Kidney (tissue), 14 donors: ENCODE results near the gene MREG. TPM values are rescaled to one million over a fixed set of nuclear protein-coding genes. Genes with fewer than 3 reads are reported as not detected.
A peak's percentile ranks its signal among the peaks of the same experiment; 100 is the strongest.

Experiments used
- DNase-seq, 5 donors: peaks; one replicate each; pipeline ENCODE4 v3.0.0-alpha.2; 2013 to 2020
- FAIRE-seq: peaks from 2 replicates; lab custom pipeline; 2012; peaks lifted over from hg19 to GRCh38; lab: Jason Lieb, UNC
- H3K27ac ChIP-seq, 2 donors: one replicate each; pipeline ENCODE4 v1.7.0; 2013; ENCODE audit warnings: low read depth in 2 of 2, low read length in 2 of 2, inconsistent platforms in 1 of 2
- H3K27me3 ChIP-seq: one replicate; pipeline ENCODE4 v1.7.1; 2013; ENCODE audit warnings: low read length, inconsistent platforms; ENCODE audit not compliant: control insufficient read depth, insufficient read depth
- H3K36me3 ChIP-seq, 3 donors: one replicate each; pipeline versions ENCODE4 v1.7.0 to v1.7.1; 2013; ENCODE audit warnings: low read length in 3 of 3, control low read depth in 1 of 3, inconsistent platforms in 1 of 3; ENCODE audit not compliant: insufficient read depth in 3 of 3, control insufficient read depth in 2 of 3
- H3K4me1 ChIP-seq, 3 donors: one replicate each; pipeline versions ENCODE4 v1.7.0 to v1.7.1; 2013; ENCODE audit warnings: low read length in 3 of 3, inconsistent platforms in 1 of 3, low read depth in 1 of 3; ENCODE audit not compliant: control insufficient read depth in 2 of 3, insufficient read depth in 2 of 3
- H3K4me3 ChIP-seq, 3 donors: one replicate each; pipeline versions ENCODE4 v1.7.0 to v1.8.1; 2013; ENCODE audit warnings: low read length in 3 of 3, control low read depth in 1 of 3, inconsistent platforms in 1 of 3
- H3K9ac ChIP-seq, 3 donors: one replicate each; pipeline versions ENCODE4 v1.7.0 to v1.7.1; 2013; ENCODE audit warnings: low read length in 3 of 3, control low read depth in 1 of 3, inconsistent platforms in 1 of 3
- H3K9me3 ChIP-seq, 3 donors: one replicate each; pipeline versions ENCODE4 v1.7.0 to v1.7.1; 2013; ENCODE audit warnings: low read length in 3 of 3, control low read depth in 1 of 3, inconsistent platforms in 1 of 3; ENCODE audit not compliant: control insufficient read depth in 2 of 3, insufficient read depth in 1 of 3
- intact Hi-C: fragments of 100-400 bp; cut with DNase I; formaldehyde crosslinking; loops from one replicate; pipeline ENCODE4 v1.11.1; 2022
- polyA plus RNA-seq: library from polyadenylated mRNA; stranded (reverse); fragments of 350-450 nt; fragmentation: Illumina TruSeq; extraction: RNeasy Lipid Tissue Mini Kit (QIAGEN cat#74804); gene quantifications from one replicate; pipeline ENCODE4 v1.2.3, GENCODE V29; 2014; ENCODE audit warnings: low read depth, low replicate concordance; ENCODE audit not compliant: insufficient read depth
- total RNA-seq: library from RNA; stranded (reverse); fragmentation: NEBNext Ultra II Directional; extraction: Animal tissue kit (Norgen Biotek cat#: 25700); gene quantifications from one replicate; pipeline ENCODE4 v1.2.1, GENCODE V29; 2021
- TF ChIP-seq, protein P1 (sequence below): IDR thresholded peaks from 3 replicates; pipeline ENCODE4 v1.5.1; 2012; ENCODE audit warnings: mild to moderate bottlenecking, moderate library complexity, borderline replicate concordance; ENCODE audit not compliant: insufficient read depth; ENCODE audit errors: extremely low read depth
- donor health status: control.
- donor health status: control.
- donor health status: control.
- donor health status: control.
- donor health status: control.
- donor health status: DM: yes; HTN: yes; CAD: no.
- donor health status: Normal renal cell carcinoma (clear cell type).

Gene MREG
- total and polyA plus RNA-seq, 2 donors from 2014 or later = 3.6 to 16.7 TPM

- no peak for DNase-seq
- H3K36me3 ChIP-seq = peaks cover 0 to 3% (median 0%) of the 10 kb centered on the region in 3 donors
- no peaks in the 10 kb centered on the region for H3K9me3 ChIP-seq
- H3K27ac ChIP-seq = no peak overlapping the region
- H3K4me1 ChIP-seq = no peaks in the 10 kb centered on the region
- H3K4me3 ChIP-seq = no peak overlapping the region
- no peak for FAIRE-seq
- intact Hi-C loops = no loop called here
- no peaks in the 10 kb centered on the region for H3K27me3 ChIP-seq
- TF ChIP-seq, protein P1, sequence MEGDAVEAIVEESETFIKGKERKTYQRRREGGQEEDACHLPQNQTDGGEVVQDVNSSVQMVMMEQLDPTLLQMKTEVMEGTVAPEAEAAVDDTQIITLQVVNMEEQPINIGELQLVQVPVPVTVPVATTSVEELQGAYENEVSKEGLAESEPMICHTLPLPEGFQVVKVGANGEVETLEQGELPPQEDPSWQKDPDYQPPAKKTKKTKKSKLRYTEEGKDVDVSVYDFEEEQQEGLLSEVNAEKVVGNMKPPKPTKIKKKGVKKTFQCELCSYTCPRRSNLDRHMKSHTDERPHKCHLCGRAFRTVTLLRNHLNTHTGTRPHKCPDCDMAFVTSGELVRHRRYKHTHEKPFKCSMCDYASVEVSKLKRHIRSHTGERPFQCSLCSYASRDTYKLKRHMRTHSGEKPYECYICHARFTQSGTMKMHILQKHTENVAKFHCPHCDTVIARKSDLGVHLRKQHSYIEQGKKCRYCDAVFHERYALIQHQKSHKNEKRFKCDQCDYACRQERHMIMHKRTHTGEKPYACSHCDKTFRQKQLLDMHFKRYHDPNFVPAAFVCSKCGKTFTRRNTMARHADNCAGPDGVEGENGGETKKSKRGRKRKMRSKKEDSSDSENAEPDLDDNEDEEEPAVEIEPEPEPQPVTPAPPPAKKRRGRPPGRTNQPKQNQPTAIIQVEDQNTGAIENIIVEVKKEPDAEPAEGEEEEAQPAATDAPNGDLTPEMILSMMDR = no peak
- no peak overlapping the region for H3K9ac ChIP-seq
Observed at GRCh38 chr2:215951558-215951957, 61.8 kb downstream of the MREG start.

DNA sequence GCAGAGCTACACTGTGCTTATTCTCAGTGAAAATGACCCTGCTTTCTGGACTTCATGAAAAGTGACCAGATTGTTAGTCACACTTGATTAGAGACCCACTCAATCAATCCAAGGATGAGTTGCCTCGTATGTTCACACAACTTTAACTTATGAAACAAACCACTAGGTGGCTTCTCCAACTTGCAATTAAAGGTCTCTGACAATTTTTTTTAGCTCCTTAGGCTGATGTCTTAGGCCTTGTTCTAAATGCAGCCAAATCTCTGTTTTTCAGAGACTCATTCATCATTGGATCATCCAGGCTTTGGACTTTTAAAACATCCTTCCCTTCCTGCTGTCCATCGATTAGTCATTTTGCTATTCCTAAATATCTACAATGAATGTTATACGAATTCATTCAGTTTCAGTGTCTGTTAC lies 63.4 kb downstream of the MREG start:
- intact Hi-C loops = no loop called here
- Histone ChIP-seq H3K27me3 (no peaks in the 10 kb centered on the region), H3K4me1 (no peaks in the 10 kb centered on the region), H3K9me3 (no peaks in the 10 kb centered on the region), H3K36me3 (peaks cover 0 to 12% (median 0%) of the 10 kb centered on the region in 3 donors), H3K27ac (no peak overlapping the region), H3K4me3 (no peak overlapping the region), H3K9ac (no peak overlapping the region)
- TF ChIP-seq, protein P1 = peak; percentile 34
- DNase-seq (peak in 2 of 5 donors; percentile 35 to 62), FAIRE-seq (peak; percentile 73)

- DNase-seq = no peak
- no peaks in the 10 kb centered on the region for H3K27me3 ChIP-seq
- no peak overlapping the region for H3K9ac ChIP-seq
- H3K36me3 ChIP-seq = peaks cover 0 to 12% (median 4%) of the 10 kb centered on the region in 3 donors
- no peaks in the 10 kb centered on the region for H3K9me3 ChIP-seq
- intact Hi-C loops = no loop called here
- H3K4me3 ChIP-seq = no peak overlapping the region
- no peak for FAIRE-seq
- no peak overlapping the region for H3K27ac ChIP-seq
- TF ChIP-seq, protein P1 = no peak
- no peaks in the 10 kb centered on the region for H3K4me1 ChIP-seq
Observed at GRCh38 chr2:215948051-215948450, 65.3 kb downstream of the MREG start.

- DNase-seq = no peak
- H3K4me3 ChIP-seq = no peak overlapping the region
- H3K9ac ChIP-seq = no peak overlapping the region
- intact Hi-C loops = no loop called here
- TF ChIP-seq, protein P1 = no peak
- H3K9me3 ChIP-seq = no peaks in the 10 kb centered on the region
- FAIRE-seq = no peak
- H3K27me3 ChIP-seq = no peaks in the 10 kb centered on the region
- H3K4me1 ChIP-seq = no peaks in the 10 kb centered on the region
- H3K27ac ChIP-seq = no peak overlapping the region
- peaks cover 0 to 14% (median 4%) of the 10 kb centered on the region in 3 donors for H3K36me3 ChIP-seq
Observed at GRCh38 chr2:215946586-215946985, 66.8 kb downstream of the MREG start.
